ENCODE measurements around the gene ARHGDIA.
"Not testable (repeated sequence)": the region's sequence is repeated elsewhere in the genome, so short reads cannot be mapped to it uniquely, and the experiment has no call there.

ARHGDIA gene

DNA sequence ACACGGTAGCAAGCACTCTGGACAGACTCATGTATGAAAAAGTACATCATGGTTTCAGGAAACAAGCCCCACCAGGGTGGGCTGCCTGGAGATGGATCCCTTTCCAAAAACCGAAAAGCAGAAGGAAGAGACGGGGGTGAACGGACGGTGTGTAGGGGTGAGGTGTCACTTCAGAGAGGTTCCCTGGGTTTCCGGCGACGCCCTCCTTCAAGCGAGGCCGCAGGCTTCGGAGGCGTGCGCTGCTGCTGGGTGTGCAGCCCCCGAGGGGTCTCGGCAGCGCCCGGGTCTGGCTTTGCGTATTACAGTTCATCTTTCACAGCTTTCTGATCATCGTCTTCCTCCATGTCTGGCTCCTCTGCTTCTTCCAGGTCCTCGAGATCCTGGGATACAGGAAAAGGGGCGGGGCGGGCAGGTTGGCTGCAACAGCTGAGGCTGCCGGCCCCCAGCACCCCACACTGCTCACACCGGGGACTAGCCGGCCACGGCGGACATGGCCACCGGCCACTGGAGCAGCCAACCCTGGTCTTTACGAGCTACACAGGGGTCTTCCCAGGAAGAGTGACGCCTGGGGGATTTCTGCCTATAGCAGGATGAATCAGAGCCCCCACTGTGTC is 27.3 kb downstream of the ARHGDIA start:
- DNase-seq (ENCODE audit: low read depth, low spot score): no peak

DNA sequence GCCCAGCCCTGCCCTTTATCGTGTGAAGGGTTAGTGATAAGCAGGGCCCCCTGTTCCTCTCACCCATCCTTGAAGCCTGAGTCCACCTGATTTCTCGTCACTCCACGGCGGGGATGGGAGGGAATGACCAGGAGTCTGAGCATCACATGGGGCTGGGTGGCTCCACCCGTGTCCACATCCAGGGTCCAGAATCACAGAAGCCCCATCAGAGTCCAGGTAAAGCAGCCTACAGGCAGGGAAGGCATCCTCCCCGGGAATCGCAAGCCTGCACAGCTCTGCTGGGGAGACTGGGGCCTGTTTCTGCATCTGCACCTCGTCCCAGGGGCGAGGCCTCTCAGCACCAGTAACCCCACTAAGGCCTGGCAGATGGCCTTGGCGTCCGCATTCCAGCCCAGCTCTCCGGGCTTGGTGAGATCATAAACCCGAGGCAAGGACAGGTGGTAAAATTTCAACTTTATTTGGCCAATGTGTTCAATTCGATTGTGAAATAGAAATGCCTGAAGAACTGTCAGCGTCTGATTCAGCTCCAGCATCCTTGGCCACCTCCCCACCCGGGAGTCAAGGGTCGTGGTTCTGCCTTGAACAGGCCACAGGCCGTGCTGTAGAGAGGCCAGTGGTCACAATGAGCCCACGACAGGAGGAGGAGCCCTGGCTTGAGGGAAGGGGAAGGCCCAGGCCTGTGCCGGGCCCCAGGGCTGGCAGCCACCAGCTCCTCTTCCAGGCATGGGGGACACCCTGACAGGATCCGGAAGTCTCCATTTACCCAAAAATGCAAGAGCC is 28.2 kb downstream of the ARHGDIA start:
- no peak for DNase-seq (ENCODE audit: low read depth, low spot score)

DNA sequence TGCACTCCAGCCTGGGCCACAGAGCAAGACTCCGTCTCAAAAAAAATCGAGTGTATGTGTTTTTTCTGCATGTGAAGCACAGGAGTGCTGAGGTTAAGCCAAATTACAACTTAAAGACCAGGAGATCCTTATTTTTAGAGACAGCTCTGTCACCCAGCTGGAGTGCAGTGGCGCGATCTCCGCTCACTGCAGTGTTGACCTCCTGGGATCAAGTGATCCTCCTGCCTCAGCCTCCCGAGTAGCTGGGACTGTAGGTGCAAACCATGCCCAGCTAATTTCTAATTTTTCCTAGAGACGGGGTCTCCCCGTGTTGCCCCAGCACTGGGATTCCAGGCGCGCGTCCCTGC is 28.8 kb downstream of the ARHGDIA start:
- no peak for DNase-seq (ENCODE audit: low read depth, low spot score)

DNA sequence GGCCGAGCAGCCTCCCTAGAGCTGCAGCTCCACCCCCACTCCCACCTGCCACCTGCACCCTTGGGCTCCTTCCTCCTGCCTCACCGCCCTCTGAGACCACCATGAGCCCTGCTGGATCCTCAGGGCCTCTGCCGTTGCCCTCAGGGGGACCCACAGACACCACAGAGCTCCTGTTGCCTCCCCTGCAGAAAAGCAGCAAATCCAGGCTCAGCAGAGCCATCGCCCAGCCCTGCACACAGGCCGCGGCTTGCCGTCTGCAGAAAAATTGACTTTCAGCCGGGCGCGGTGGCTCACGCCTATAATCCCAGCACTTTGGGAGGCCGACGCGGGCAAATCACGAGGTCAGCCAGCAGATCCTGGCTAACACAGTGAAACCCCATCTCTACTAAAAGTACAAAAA is 29.3 kb downstream of the ARHGDIA start:
- no peak for DNase-seq (ENCODE audit: low read depth, low spot score)

DNA sequence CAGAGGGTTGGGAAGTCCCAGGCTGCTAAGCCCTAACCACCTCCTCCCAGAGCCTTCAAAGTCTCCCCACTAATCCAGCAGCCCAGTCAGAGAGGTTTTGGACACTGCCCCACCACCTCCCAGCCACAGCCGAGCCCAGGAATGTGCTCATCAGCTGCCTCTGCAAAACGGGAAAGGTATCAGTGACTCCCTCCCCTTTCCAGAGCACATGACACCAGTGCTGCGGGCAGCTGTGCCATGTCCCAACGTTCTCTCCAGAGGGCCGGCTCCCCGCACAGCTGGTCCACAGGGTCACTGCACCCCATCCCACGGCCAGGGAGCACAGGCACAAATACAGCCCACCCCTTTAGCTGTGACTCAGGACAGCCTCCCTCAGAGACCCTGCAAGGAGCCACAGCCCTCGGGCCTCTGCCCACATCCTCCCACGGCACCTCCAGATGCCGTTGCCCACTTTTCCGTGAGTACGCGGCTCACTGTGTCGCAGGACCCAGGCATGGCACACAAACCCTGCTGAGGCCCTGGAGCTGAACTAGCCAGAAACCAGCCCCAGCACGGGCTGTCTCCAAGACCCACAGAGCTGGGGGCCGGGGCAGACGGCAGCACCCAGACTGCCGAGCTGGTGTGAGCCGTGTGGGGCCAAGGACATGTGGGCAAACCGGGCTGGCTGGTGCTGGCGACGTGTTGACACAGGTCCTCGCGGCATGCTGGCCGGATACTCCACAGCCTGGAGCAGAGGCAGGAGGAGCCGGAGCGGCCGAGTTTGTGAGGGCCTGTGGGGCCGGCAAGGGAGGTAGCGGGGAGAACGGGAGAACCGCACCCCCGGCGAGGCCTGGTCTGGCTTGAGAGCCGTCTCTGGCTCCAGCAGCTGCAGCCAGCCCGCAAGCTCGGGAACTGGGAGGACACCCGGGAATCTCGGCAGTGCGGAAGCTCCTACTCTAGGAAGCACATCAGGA is 30.0 kb downstream of the ARHGDIA start:
- DNase-seq (ENCODE audit: low read depth, low spot score): no peak

DNA sequence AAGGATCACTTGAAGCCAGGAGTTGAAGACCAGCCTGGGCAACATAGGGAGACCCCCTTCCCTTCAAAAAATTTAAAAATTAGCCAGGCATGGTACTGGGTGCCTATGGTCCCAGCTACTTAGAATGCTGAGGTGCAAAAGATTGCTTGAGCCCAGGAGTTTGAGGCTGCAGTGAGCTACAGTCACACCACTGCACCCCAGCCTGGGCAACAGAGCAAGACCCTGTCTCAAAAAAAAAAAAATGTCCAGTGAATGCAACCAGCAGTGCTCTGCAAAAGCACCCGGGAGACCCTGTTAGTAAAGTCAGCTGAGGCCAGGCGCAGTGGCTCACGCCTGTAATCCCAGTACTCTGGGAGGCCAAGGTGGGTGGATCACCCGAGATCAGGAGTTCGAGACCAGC is 31.1 kb downstream of the ARHGDIA start:
- DNase-seq (ENCODE audit: low read depth, low spot score): not testable (repeated sequence)

DNA sequence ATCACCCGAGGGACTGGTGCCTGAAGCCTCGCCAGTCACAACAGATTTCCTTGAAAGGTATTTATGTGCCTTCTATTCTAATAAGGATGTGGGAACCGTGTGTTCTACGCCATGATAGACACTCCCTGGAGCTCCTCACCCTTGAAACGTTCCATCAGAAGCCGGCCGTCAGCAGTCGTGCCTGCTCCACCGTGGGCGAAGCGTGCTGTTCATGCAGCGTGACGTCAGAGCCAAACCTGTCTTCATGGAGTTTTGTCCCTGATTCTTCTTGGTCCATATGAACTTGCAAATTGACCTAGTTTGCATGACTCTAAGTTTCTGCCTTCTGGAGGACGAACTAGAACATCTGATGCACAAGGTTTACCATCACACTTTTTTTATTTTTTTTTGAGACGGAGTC is 31.8 kb downstream of the ARHGDIA start:
- DNase-seq (ENCODE audit: low read depth, low spot score): no peak

DNA sequence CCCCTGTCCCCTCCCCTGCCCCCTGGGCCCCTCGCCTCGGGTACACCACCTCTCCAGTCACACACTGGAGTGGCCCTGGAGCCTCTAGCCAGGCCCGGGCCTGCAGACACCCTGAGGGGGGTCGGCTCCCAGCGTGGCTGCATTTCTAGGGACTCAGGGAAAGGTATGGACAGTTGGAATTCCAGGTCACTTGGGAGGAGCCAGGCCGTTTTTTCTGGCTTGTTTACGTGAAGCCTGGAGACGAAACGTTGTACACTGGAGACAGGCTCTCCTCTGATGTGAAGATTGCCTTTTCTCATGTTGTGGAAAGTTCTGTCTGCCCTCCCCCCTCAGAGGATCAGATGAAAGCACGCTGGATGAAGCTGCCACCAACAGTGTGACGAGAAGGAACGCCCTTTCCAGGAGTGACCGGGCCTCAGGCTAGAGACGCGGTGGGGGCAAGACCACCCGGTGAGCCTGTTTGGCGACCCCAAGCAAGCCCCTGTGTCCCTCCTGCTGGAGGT is 32.3 kb downstream of the ARHGDIA start:
- DNase-seq (ENCODE audit: low read depth, low spot score): no peak

DNA sequence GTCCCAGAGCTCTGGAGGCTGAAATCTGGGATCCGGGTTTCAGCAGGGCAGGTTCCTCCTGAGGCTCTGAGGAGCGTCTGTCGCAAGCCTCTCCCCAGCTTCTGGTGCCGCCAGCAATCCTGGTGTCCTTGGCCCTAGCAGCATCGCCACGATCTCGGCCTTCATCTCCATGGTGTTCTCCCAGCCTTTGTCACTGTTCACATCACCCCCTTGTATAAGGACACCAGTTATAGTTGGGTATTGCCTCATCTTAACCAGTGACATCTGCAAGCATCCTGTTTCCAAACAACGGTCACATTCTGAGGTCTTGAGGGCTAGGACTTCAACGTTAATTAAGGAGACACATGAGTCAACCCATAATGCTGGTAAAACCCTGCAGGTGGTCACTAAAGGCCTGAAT is 33.5 kb downstream of the ARHGDIA start:
- no peak for DNase-seq (ENCODE audit: low read depth, low spot score)

DNA sequence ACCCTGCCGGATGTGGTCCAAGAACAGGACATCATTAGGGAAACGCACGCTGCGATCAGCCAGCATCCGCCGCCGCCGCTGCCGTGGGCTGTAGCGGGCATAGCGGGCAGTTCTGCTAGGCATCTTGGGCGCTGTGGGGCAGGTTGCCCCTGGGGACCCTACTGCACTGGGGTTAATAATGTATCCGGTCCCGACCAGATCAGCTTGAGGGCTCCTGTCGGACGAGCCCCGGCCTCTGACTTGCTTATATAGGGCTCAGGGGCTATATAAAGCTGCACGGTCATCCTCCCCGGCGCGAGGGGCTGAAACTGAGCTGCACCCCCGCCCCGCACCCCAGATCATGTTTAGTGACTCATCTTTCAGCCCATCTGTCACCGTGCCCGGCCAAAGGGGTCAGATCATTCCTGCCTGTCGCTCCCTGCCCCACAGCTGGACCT is 36.3 kb downstream of the ARHGDIA start, which contains the start of gene PPP1R27:
Gene PPP1R27, minus strand, starts transcription at position 220 of the 437 bp plus-strand sequence. Its CDS starts 97 bp downstream, at position 123.
- DNase-seq (ENCODE audit: low read depth, low spot score): no peak

DNA sequence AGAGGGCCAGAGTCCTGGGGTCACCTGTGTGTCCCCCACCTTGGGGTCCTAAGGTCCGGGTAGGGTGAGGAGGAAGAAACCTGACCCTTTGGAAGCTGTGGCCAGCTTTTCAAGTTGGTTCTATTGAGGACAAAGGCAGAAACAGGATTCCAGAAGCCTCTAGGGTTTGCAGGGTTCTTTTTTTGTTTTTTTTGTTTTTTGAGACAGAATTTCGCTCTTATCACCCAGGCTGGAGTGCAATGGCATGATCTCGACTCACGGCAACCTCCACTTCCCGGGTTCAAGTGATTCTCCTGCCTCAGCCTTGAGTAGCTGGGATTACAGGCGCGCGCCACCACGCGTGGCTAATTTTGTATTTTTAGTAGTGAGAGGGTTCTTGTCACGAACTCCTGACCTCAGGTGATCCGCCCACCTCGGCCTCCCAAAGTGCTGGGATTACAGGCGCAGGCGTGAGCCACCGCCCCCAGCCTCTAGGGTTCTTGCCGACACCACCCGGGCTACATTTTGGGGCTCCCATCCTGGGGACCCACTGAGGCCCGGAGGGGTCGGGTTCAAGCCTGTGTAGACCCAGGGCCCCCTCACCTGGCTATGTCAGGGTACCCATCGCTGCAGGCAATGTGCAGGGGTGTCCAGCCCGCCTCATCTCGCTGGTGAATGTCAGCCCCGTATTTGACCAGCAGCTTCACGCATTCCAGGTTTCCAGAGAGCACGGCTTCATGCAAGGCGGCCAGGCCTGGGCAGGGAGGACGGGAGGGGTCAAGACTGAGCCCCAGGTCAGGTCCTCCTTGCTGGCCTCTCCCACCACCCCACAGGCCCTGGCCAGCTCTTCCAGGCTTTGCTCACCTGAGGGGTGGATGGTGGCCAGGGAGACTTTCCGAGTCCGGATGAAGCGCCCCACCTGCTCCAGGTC is 37.0 kb downstream of the ARHGDIA start:
- no peak for DNase-seq (ENCODE audit: low read depth, low spot score)

DNA sequence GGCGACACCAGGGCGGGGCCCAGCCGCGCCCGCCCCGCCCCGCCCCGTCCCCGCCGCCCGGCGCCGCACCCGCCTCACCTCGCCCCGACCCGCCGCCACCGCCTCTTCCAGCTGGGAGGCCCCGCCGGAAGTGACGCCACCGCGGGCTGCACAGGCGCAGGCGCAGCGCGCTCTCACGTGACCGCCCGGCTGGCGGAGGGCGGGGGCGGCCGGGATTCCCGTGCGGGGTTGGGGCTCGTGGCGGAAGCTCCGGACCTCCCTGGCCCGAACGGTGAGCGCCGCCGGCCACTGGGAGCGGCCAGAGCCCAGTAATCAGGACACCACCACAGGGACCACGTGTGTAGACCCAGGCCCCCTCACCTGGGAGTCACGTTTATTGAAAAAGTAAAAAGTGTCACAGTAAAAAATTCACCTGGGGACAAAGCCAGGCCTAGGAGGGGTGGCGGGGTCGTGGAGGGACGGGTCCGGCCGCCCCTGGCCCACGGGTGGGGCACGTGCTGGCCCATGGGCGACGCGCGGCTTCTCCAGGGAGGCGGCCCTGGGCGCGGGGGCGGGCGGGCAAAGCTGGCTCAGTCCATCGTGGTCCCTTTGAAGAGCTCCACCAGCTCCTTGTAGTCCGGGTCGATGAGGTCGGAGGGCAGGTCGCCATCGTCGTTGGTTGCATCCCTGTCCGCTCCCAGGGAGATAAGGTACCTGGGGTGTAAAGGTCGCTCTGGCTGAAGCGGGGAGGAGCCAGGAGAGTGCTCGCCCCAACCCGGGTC is 37.8 kb downstream of the ARHGDIA start, which contains the start of gene MCRIP1:
Gene MCRIP1, minus strand, starts transcription at position 132 of the 761 bp plus-strand sequence. CDS start 8,785 bp downstream, outside the sequence.
- peak; percentile 62 for DNase-seq (ENCODE audit: low read depth, low spot score)

DNA sequence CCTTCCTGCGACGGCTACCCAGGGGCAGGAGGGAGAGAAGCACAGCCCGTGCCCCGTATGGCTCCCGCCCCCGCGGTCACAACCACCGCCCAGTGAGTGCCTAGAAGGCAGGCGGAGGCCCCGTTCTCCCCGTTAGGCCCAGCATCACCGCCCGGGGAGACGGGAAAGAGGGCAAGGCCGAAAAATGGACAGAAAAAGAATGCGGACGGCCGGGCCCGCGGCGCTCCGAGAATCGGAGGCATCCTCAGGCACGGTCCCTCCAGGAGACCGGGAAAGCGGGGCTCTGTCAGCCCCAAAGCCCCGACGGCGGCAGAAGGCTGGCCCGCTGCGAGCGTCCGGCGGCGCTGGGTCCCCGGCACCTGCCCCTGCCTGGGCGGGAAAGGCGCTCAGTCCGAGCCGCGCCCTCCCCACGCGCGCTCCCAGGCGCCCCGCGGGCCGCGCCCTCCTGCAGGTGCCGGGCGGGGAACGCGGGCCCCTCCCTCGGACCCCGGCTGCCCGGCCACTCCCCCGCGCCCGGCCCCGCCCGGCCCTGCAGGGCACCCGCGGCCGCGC is 38.5 kb downstream of the ARHGDIA start:
- no peak for DNase-seq (ENCODE audit: low read depth, low spot score)

DNA sequence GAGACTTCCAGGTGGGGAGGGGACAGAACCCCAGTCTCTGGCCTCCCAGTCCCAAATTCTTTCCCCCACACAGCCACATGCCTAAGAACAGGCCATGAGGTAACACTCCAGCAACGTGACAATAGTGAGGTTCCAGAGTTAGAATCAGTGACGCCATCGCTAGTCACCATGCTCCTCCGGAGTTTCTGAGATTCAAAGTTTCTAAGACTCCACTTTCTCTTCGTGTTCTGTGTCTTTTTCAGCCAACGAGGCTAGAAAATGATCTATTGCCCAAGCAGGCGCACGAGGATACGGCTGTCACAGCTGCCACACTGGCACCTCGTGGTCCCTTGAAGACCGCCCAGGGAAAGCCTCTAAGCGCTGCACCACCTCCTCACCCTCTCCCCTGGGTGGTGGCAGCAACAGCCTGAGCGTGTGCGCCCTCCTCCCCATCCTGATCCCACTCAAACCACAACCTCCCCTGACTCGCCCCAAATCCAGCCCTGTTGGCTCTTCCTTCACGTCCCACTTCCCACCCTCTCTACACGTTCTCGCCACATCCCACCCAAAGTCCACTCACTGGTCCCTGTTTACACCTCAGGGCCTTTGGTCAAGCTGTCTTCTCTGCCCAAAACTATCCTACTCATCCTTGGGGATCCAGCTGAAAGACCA is 39.1 kb downstream of the ARHGDIA start:
- DNase-seq (ENCODE audit: low read depth, low spot score): no peak

DNA sequence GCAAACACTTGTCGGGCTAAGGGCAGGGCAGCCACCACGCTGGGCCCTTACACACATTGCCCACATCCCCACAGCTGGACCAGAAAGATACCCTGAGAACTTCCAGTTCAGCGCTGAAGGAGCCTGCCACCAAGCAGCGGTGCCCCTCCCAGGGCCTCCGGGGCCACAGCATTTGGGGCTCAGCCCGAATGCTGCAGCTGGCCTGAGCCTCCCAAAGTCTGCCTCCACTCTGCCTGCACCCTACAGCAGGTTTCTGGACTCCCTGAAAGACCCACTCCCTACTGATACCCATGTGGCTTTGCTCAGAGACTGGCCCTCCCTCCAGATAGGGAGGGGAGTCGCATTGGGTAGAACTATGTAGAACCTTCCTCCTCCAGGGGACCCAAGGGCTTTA is 39.6 kb downstream of the ARHGDIA start:
- DNase-seq (ENCODE audit: low read depth, low spot score): no peak

DNA sequence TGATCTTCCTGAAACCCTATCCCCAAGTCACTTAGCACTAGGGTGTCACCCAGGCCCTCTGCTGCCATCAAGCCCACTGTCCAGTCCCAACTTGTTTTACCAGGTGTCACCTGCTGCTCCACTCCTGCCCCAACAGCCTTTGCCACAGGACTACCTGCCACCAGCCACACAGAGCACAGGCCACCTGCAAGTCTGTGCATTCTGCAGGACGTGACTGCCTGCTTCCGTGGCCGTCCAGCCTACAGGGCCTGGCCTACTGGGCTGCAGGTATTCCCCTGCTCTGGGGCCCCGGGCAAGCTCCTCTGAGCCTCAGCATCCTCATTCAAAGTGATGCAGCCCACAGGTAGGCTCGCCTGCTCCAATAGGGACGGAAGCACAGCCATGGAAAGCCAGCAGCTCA is 41.3 kb downstream of the ARHGDIA start:
- DNase-seq (ENCODE audit: low read depth, low spot score): no peak

DNA sequence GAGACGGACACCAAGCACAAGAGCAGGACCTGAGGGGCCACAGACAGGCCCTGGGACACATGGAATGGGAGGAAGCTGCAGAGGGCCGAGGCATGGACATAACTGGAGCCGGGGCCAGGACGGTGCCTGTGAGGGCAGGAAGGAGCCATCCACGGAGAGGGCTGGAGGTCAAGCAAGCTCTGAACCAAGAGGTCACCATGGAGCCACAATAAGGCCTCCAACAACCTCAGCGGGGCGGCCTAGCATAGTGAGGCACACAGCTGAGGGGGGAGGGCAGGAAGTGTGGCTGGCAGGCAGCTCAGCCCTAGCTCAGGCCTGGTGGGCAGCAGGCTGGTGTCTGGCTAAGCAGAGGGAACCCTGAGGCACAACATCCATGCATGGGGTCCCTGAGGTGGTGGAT is 42.5 kb downstream of the ARHGDIA start:
- no peak for DNase-seq (ENCODE audit: low read depth, low spot score)

DNA sequence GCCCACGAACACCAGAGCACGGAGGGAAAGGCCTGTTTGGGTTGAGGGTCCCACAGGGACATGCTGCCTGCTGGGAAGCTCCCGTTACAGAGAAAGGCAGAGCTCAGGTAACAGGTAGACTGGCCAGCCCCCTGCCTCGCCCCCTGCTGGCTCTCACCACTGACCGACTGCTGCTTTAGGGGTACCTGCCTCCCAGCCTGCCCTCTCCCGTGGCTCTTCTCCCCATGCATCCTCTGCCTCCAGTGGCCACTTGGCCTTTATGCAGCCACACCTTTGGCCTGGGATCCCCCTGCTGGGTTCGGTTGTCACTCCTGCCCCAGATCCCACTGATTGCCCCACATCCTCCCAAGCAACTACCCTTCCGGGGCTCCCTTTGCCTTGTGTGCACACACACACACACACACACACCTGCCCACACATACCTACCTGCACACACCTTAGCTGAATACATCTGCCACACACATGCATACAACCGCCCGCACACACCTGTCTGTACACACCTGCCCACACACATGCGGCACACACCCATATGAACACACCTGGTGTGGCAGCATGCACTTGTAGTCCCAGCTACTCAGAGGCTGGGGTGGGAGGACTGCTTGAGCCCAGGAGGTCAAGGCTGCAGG is 45.2 kb downstream of the ARHGDIA start:
- DNase-seq (ENCODE audit: low read depth, low spot score): no peak

DNA sequence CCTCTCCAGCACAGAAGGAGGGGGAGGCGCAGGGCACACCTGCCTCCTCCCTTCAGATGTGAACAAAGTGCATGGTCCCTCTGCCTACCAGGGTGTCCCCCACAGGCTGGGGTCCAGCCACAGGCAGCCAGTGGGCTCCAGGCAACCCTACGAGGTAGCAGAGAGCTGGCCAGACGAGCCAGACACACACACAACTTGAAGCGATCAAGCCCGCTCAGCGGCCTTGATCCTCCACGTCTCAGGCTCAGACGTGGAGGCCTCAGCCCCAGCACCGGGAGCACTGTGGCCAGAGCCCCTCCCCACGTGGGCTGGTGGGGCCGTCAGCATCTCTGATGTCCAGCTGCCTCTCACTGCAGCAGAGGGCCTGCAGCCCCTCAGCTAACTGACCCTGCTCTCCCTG is 46.5 kb downstream of the ARHGDIA start:
- DNase-seq (ENCODE audit: low read depth, low spot score): no peak

Data from brain pericyte (primary cell).